Measurements from ENCODE around the gene GINS1. TPM values are rescaled to one million over a fixed set of nuclear protein-coding genes. Genes with fewer than 3 reads are reported as not detected.

Gene GINS1
- total RNA-seq (1 to 10 TPM in 1 of 2 experiments, under 1 TPM in 1; 0.75 to 1.3 TPM), polyA plus RNA-seq (under 1 TPM; 0.62 to 0.99 TPM)

GRCh38 chr20:25407311-25408169 is at the start of gene GINS1:
Gene GINS1, plus strand, starts transcription at chr20:25407673. Its CDS starts 148 bp downstream, at chr20:25407821.
- H3K36me3 Mint-ChIP-seq, result peaks cover 0 to 7% of the 10 kb centered on the region in 2 donors
- H3K9me3 ChIP-seq (ENCODE audit: control insufficient read depth in 1 of 2, low read length in 2 of 2), result no peaks in the 10 kb centered on the region
- H3K4me3 ChIP-seq (ENCODE audit: low read length in 2 of 2), result peak within 1 kb of the TSS; percentile 46 to 81
- H3K4me1 Mint-ChIP-seq, result peaks cover 3 to 21% (median 10%) of the 10 kb centered on the region in 4 donors
- CTCF ChIA-PET (ENCODE audit: partially characterized antibody), result interaction anchor here (1.0 to 5.6 kb wide), 4 partner anchors 10 to 1966 kb away, joined by 3 to 32 read pairs (median 3); no protein-coding TSS in a partner anchor
- peak; percentile 62 to 76 (median 71) for DNase-seq
- H3K27me3 ChIP-seq (ENCODE audit: insufficient read depth, low read length), result no peaks in the 10 kb centered on the region
- H3K27me3 Mint-ChIP-seq, result no peaks in the 10 kb centered on the region
- peak within 1 kb of the TSS; percentile 90 to 97 (median 92) for H3K4me3 Mint-ChIP-seq
- peaks cover under 1 to 21% (median 14%) of the 10 kb centered on the region in 8 donors for H3K9me3 Mint-ChIP-seq
- intact Hi-C loops (cut with micrococcal nuclease), result loop anchor here (1.0 to 5.0 kb wide), 2 partner anchors 17 to 215 kb away; partner anchors contain the start of genes ABHD12 and NANP
- H3K36me3 ChIP-seq (ENCODE audit: insufficient read depth, low read length), result no peaks in the 10 kb centered on the region
- POLR2A ChIA-PET (ENCODE audit: partially characterized antibody), result interaction anchor here (0.6 to 3.2 kb wide), 4 partner anchors 8 to 317 kb away, joined by 3 to 16 read pairs (median 6); partner anchors contain the start of gene ABHD12
- peak within 1 kb of the TSS; percentile 70 to 89 (median 88) for H3K27ac Mint-ChIP-seq
- H3K4me1 ChIP-seq (ENCODE audit: insufficient read depth, low read length), result peaks cover 11% of the 10 kb centered on the region
- peak within 1 kb of the TSS; percentile 52 for H3K27ac ChIP-seq (ENCODE audit: low read depth, low read length)

GRCh38 chr20:25360631-25361286 is 46.7 kb upstream of the GINS1 start:
- Histone ChIP-seq H3K36me3 (ENCODE audit: insufficient read depth, low read length) (no peaks in the 10 kb centered on the region), H3K4me1 (ENCODE audit: insufficient read depth, low read length) (no peaks in the 10 kb centered on the region), H3K4me3 (ENCODE audit: low read length in 2 of 2) (no peak overlapping the region), H3K27me3 (ENCODE audit: insufficient read depth, low read length) (no peaks in the 10 kb centered on the region), H3K27ac (ENCODE audit: low read depth, low read length) (no peak overlapping the region), H3K9me3 (ENCODE audit: control insufficient read depth in 1 of 2, low read length in 2 of 2) (no peaks in the 10 kb centered on the region)
- POLR2A ChIA-PET (ENCODE audit: partially characterized antibody), result no interaction called here
- no peak overlapping the region for H3K4me3 Mint-ChIP-seq
- peaks cover 13 to 32% (median 16%) of the 10 kb centered on the region in 4 donors for H3K4me1 Mint-ChIP-seq
- intact Hi-C loops (cut with micrococcal nuclease), result no loop called here
- peaks cover 0 to 7% (median 0%) of the 10 kb centered on the region in 8 donors for H3K9me3 Mint-ChIP-seq
- H3K27me3 Mint-ChIP-seq, result no peaks in the 10 kb centered on the region
- peaks cover 1 to 7% of the 10 kb centered on the region in 2 donors for H3K36me3 Mint-ChIP-seq
- DNase-seq, result no peak
- no peak overlapping the region for H3K27ac Mint-ChIP-seq
- CTCF ChIA-PET (ENCODE audit: partially characterized antibody), result interaction anchor here (0.6 to 0.7 kb wide), 2 partner anchors 10 to 319 kb away, joined by 3 read pairs; no protein-coding TSS in a partner anchor

GRCh38 chr20:25361287-25361683 is 46.2 kb upstream of the GINS1 start:
- H3K9me3 Mint-ChIP-seq, result peaks cover 0 to 7% (median 0%) of the 10 kb centered on the region in 8 donors
- no peaks in the 10 kb centered on the region for H3K9me3 ChIP-seq (ENCODE audit: control insufficient read depth in 1 of 2, low read length in 2 of 2)
- no peaks in the 10 kb centered on the region for H3K27me3 ChIP-seq (ENCODE audit: insufficient read depth, low read length)
- no peak overlapping the region for H3K4me3 Mint-ChIP-seq
- H3K4me3 ChIP-seq (ENCODE audit: low read length in 2 of 2), result no peak overlapping the region
- no peak overlapping the region for H3K27ac Mint-ChIP-seq
- no peak for DNase-seq
- H3K4me1 ChIP-seq (ENCODE audit: insufficient read depth, low read length), result no peaks in the 10 kb centered on the region
- H3K27me3 Mint-ChIP-seq, result no peaks in the 10 kb centered on the region
- H3K36me3 ChIP-seq (ENCODE audit: insufficient read depth, low read length), result no peaks in the 10 kb centered on the region
- H3K27ac ChIP-seq (ENCODE audit: low read depth, low read length), result no peak overlapping the region
- peaks cover 1 to 7% of the 10 kb centered on the region in 2 donors for H3K36me3 Mint-ChIP-seq
- intact Hi-C loops (cut with micrococcal nuclease), result no loop called here
- ChIA-PET CTCF (ENCODE audit: partially characterized antibody) (interaction anchor here (0.6 kb wide), 1 partner anchor 320 kb away, joined by 3 read pairs; no protein-coding TSS in a partner anchor), POLR2A (ENCODE audit: partially characterized antibody) (no interaction called here)
- peaks cover 10 to 26% (median 15%) of the 10 kb centered on the region in 4 donors for H3K4me1 Mint-ChIP-seq

- intact Hi-C loops (cut with micrococcal nuclease), result no loop called here
- H3K27ac Mint-ChIP-seq, result peak overlapping the region in 1 of 7 donors; percentile 47
- no peaks in the 10 kb centered on the region for H3K36me3 ChIP-seq (ENCODE audit: insufficient read depth, low read length)
- H3K27me3 ChIP-seq (ENCODE audit: insufficient read depth, low read length), result no peaks in the 10 kb centered on the region
- peaks cover 4 to 7% of the 10 kb centered on the region in 2 donors for H3K36me3 Mint-ChIP-seq
- H3K4me1 Mint-ChIP-seq, result peaks cover 2 to 5% (median 4%) of the 10 kb centered on the region in 4 donors
- H3K9me3 Mint-ChIP-seq, result peaks cover 0 to 7% (median 0%) of the 10 kb centered on the region in 8 donors
- CTCF ChIA-PET (ENCODE audit: partially characterized antibody), result no interaction called here
- no peaks in the 10 kb centered on the region for H3K27me3 Mint-ChIP-seq
- no peaks in the 10 kb centered on the region for H3K4me1 ChIP-seq (ENCODE audit: insufficient read depth, low read length)
- no peak overlapping the region for H3K4me3 Mint-ChIP-seq
- no peak overlapping the region for H3K27ac ChIP-seq (ENCODE audit: low read depth, low read length)
- no peak for DNase-seq
- no peaks in the 10 kb centered on the region for H3K9me3 ChIP-seq (ENCODE audit: control insufficient read depth in 1 of 2, low read length in 2 of 2)
- no peak overlapping the region for H3K4me3 ChIP-seq (ENCODE audit: low read length in 2 of 2)
- POLR2A ChIA-PET (ENCODE audit: partially characterized antibody), result no interaction called here
These were observed 43.2 kb upstream of the GINS1 start for GRCh38 chr20:25364180-25364788.

- Histone ChIP-seq H3K4me3 (ENCODE audit: low read length in 2 of 2) (no peak overlapping the region), H3K27ac (ENCODE audit: low read depth, low read length) (no peak overlapping the region), H3K9me3 (ENCODE audit: control insufficient read depth in 1 of 2, low read length in 2 of 2) (no peaks in the 10 kb centered on the region), H3K36me3 (ENCODE audit: insufficient read depth, low read length) (no peaks in the 10 kb centered on the region), H3K27me3 (ENCODE audit: insufficient read depth, low read length) (no peaks in the 10 kb centered on the region), H3K4me1 (ENCODE audit: insufficient read depth, low read length) (no peaks in the 10 kb centered on the region)
- Mint-ChIP-seq H3K4me1 (peaks cover 2 to 5% (median 4%) of the 10 kb centered on the region in 4 donors), H3K36me3 (peaks cover 4 to 7% of the 10 kb centered on the region in 2 donors), H3K27me3 (no peaks in the 10 kb centered on the region), H3K27ac (peak overlapping the region in 1 of 7 donors; percentile 4), H3K4me3 (no peak overlapping the region), H3K9me3 (peaks cover 0 to 7% (median 0%) of the 10 kb centered on the region in 8 donors)
- intact Hi-C loops (cut with micrococcal nuclease), result no loop called here
- ChIA-PET POLR2A (ENCODE audit: partially characterized antibody) (no interaction called here), CTCF (ENCODE audit: partially characterized antibody) (no interaction called here)
- DNase-seq, result no peak
These were observed 42.4 kb upstream of the GINS1 start for GRCh38 chr20:25364879-25365699.

- ChIA-PET POLR2A (ENCODE audit: partially characterized antibody) (no interaction called here), CTCF (ENCODE audit: partially characterized antibody) (no interaction called here)
- Histone ChIP-seq H3K4me3 (ENCODE audit: low read length in 2 of 2) (no peak overlapping the region), H3K27ac (ENCODE audit: low read depth, low read length) (no peak overlapping the region), H3K9me3 (ENCODE audit: control insufficient read depth in 1 of 2, low read length in 2 of 2) (no peaks in the 10 kb centered on the region), H3K4me1 (ENCODE audit: insufficient read depth, low read length) (no peaks in the 10 kb centered on the region), H3K27me3 (ENCODE audit: insufficient read depth, low read length) (no peaks in the 10 kb centered on the region), H3K36me3 (ENCODE audit: insufficient read depth, low read length) (no peaks in the 10 kb centered on the region)
- intact Hi-C loops (cut with micrococcal nuclease), result no loop called here
- Mint-ChIP-seq H3K9me3 (peaks cover 0 to 7% (median 0%) of the 10 kb centered on the region in 8 donors), H3K4me1 (peaks cover 0 to 6% (median 5%) of the 10 kb centered on the region in 4 donors), H3K27me3 (no peaks in the 10 kb centered on the region), H3K36me3 (peaks cover 9 to 11% of the 10 kb centered on the region in 2 donors), H3K4me3 (no peak overlapping the region), H3K27ac (no peak overlapping the region)
- no peak for DNase-seq
These were observed 38.9 kb upstream of the GINS1 start for GRCh38 chr20:25368526-25368925.

Data from CD4-positive, alpha-beta memory T cell (primary cell).